GM12878 (cell line): ENCODE measurements around the gene UTP25. TPM values are rescaled to one million over a fixed set of nuclear protein-coding genes. Genes with fewer than 3 reads are reported as not detected.

Experiments
- ATAC-seq: fragments of 200-7000 bp; cut with Tn5 transposase; 3 replicates; pipeline ENCODE4 v1.9.1; 2020; ENCODE audit warnings: mild to moderate bottlenecking, moderate library complexity
- BruUV-seq: library from RNA; stranded (reverse); fragments of 400-500 nt; replicated peaks from 2 replicates; lab custom pipeline; 2021; lab: Mats Ljungman, UMichigan
- CTCF ChIA-PET: fragments of 300-600 bp; sonication (Branson Sonifier 250); formaldehyde crosslinking; extraction: SDS; loops from one replicate; lab custom pipeline; 2021; ENCODE audit warnings: inconsistent platforms; lab: Yijun Ruan, JAX
- POLR2A ChIA-PET: fragments of 350-600 bp; formaldehyde crosslinking; extraction: SDS; loops from one replicate; lab custom pipeline; 2021; ENCODE audit warnings: inconsistent platforms; lab: Charles Lee
- RAD21 ChIA-PET: fragments of 300-600 bp; sonication (Branson Sonifier 250); formaldehyde crosslinking; loops from one replicate; lab custom pipeline; 2023; ENCODE audit warnings: antibody characterized with exemption; ENCODE audit not compliant: unreplicated experiment; lab: Charles Lee
- SMC1A ChIA-PET: fragments of 300-600 bp; sonication (Branson Sonifier 250); formaldehyde crosslinking; loops from one replicate; lab custom pipeline; 2023; ENCODE audit not compliant: unreplicated experiment, uncharacterized antibody; lab: Charles Lee
- DNase-seq: peaks from one replicate; pipeline ENCODE4 v3.0.0-alpha.2; 2011; ENCODE audit warnings: low read depth, low spot score
- FAIRE-seq: peaks from 3 replicates; lab custom pipeline; 2011; peaks lifted over from hg19 to GRCh38; lab: Jason Lieb, UNC
- H2AFZ ChIP-seq: 2 replicates; pipeline ENCODE4 v1.6.0; 2011; ENCODE audit warnings: low read depth, low read length, control low read depth; ENCODE audit not compliant: control insufficient read depth
- H3K27ac ChIP-seq: 2 replicates; pipeline ENCODE4 v1.5.1; 2011; ENCODE audit warnings: control low read depth; ENCODE audit not compliant: control insufficient read depth, insufficient read depth
- H3K27me3 ChIP-seq, 2 experiments: replicated peaks in 1 of 2; 2 replicates each; pipeline versions ENCODE4 v1.6.0 to v1.6.1; 2011; ENCODE audit warnings: low read length in 1 of 2; ENCODE audit not compliant: control insufficient read depth in 2 of 2, insufficient read depth in 2 of 2
- H3K36me3 ChIP-seq, 2 experiments: 2 replicates each; pipeline ENCODE4 v1.5.1; 2011; ENCODE audit warnings: low read length in 1 of 2; ENCODE audit not compliant: control insufficient read depth in 2 of 2, insufficient read depth in 2 of 2
- H3K4me1 ChIP-seq: 2 replicates; pipeline ENCODE4 v1.6.1; 2011; ENCODE audit warnings: mild to moderate bottlenecking, low read length, moderate library complexity, mixed read lengths; ENCODE audit not compliant: control insufficient read depth, insufficient read depth
- H3K4me2 ChIP-seq: 2 replicates; pipeline ENCODE4 v1.6.0; 2011; ENCODE audit warnings: control low read depth; ENCODE audit not compliant: control insufficient read depth, insufficient read depth
- H3K4me3 ChIP-seq: fragments of 200-600 bp; sonication (generic); 2 replicates; pipeline ENCODE4 v1.5.1; 2016
- H3K79me2 ChIP-seq: 2 replicates; pipeline ENCODE4 v1.6.0; 2011; ENCODE audit warnings: low read length; ENCODE audit not compliant: control insufficient read depth, insufficient read depth
- H3K9ac ChIP-seq: 2 replicates; pipeline ENCODE4 v1.8.0; 2011; ENCODE audit warnings: low read length, control low read depth, mixed read lengths; ENCODE audit not compliant: control insufficient read depth, insufficient read depth
- H3K9me3 ChIP-seq: replicated peaks from 3 replicates; pipeline ENCODE4 v1.5.1; 2011; ENCODE audit warnings: mild to moderate bottlenecking, low read length; ENCODE audit not compliant: control insufficient read depth, insufficient read depth
- H4K20me1 ChIP-seq: 2 replicates; pipeline ENCODE4 v1.6.0; 2011; ENCODE audit not compliant: control insufficient read depth, insufficient read depth
- RB1 ChIP-seq: fragments of 450-650 bp; formaldehyde crosslinking; IDR thresholded peaks from 2 replicates; pipeline ENCODE4 v1.6.1; 2017; ENCODE audit warnings: mild to moderate bottlenecking, borderline replicate concordance
- SMAD5 ChIP-seq: IDR thresholded peaks from 2 replicates; pipeline ENCODE4 v1.6.1; 2016; ENCODE audit warnings: antibody characterized with exemption, low read depth
- SUZ12 ChIP-seq: fragments of 200-600 bp; sonication (generic); IDR thresholded peaks from one replicate; pipeline ENCODE4 v1.6.1; 2018; ENCODE audit warnings: antibody characterized with exemption, mild to moderate bottlenecking; ENCODE audit not compliant: unreplicated experiment
- WGBS: methylation state at CpG from one replicate; pipeline ENCODE4 v1.1.6; 2016; ENCODE audit warnings: low lambda C conversion rate; ENCODE audit not compliant: insufficient replicate concordance, insufficient coverage; ENCODE audit errors: missing lambda C conversion rate; 5-methylcytosine and 5-hydroxymethylcytosine counted together
- in situ Hi-C: fragments of 300-500 bp; cut with MboI; formaldehyde crosslinking; loops from 9 replicates; pipeline ENCODE4 v1.14.3; 2018; ENCODE audit warnings: mixed read lengths
- intact Hi-C: fragments of 100-400 bp; cut with micrococcal nuclease; formaldehyde crosslinking; loops from one replicate; pipeline ENCODE4 v1.14.2; 2022; ENCODE audit not compliant: unreplicated experiment
- polyA plus RNA-seq, 11 experiments: library from polyadenylated mRNA; depleted of rRNA in 4 of 11; unstranded in 6 of 11; stranded (reverse) in 5 of 11; fragments of >200 nt; fragmentation: Nextera tagmentation in 4 of 11; fragmentation: Illumina TruSeq in 1 of 11; extraction: Ambion mirVana in 4 of 11; extraction: Trizol in 1 of 11; gene quantifications; 1 replicate in 1 of 11; 2 replicates in 10 of 11; pipeline versions ENCODE4 v1.2.1 to v1.2.3, GENCODE V29; 2011 to 2016; ENCODE audit warnings: inconsistent platforms in 2 of 11, missing spikeins in 2 of 11, low read depth in 1 of 11
- total RNA-seq, 4 experiments: library from RNA; depleted of rRNA in 3 of 4; stranded (reverse); fragments of >200 nt in 3 of 4; fragmentation: Illumina TruSeq in 1 of 4; extraction: Trizol in 1 of 4; gene quantifications; 2 replicates each; pipeline versions ENCODE4 v1.2.1 to v1.2.3, GENCODE V29; 2013 to 2021
- TF ChIP-seq, protein P1 (sequence below): fragments of 150-350 bp; IDR thresholded peaks from 2 replicates; pipeline ENCODE4 v1.6.1; 2014; ENCODE audit warnings: mild to moderate bottlenecking, low read depth, low read length

Gene UTP25
- total and polyA plus RNA-seq, 10 of the 15 experiments (the other 5 are each of a cell fraction or from before 2014, with no cell fraction given): 3.0 to 13.3 (median 8.5) TPM

DNA sequence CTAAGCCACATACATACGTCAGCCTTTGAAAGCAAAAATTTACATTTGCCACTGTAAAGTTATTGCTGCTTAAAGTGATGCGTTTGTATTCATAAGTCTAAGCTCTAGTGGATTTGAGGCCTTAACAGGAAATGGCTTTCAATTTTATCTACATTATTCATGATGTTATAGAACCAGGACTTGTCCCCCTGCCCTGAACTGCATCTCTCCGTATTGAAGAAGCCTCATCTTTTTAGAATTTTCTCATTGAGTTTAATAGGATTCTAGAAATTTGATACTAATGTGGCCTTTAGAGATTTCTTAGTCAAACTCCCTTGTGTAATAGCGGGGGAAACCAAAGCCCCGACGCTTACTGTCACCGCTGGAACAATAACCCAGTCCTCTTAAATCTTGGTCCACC, 9.9 kb downstream of the UTP25 start:
- no peaks in the 10 kb centered on the region for H3K4me1 ChIP-seq
- TF ChIP-seq SMAD5 (no peak), SUZ12 (no peak)
- TF ChIP-seq, protein P1, sequence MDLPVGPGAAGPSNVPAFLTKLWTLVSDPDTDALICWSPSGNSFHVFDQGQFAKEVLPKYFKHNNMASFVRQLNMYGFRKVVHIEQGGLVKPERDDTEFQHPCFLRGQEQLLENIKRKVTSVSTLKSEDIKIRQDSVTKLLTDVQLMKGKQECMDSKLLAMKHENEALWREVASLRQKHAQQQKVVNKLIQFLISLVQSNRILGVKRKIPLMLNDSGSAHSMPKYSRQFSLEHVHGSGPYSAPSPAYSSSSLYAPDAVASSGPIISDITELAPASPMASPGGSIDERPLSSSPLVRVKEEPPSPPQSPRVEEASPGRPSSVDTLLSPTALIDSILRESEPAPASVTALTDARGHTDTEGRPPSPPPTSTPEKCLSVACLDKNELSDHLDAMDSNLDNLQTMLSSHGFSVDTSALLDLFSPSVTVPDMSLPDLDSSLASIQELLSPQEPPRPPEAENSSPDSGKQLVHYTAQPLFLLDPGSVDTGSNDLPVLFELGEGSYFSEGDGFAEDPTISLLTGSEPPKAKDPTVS: no peak
- TF ChIP-seq, all 136 proteins: peak for 0
- in situ Hi-C loops: no loop called here
- CTCF ChIA-PET: interaction anchor here (1.0 to 3.8 kb wide), 2 partner anchors 14 to 19 kb away, joined by 4 to 20 read pairs; no protein-coding TSS in a partner anchor
- RAD21 ChIA-PET: no interaction called here
- POLR2A ChIA-PET: interaction anchor here (0.9 to 1.0 kb wide), 2 partner anchors 10 to 53 kb away, joined by 3 read pairs; partner anchors contain the start of genes C1orf74 and UTP25
- no peak overlapping the region for H2AFZ ChIP-seq
- no peak overlapping the region for H3K4me2 ChIP-seq
- FAIRE-seq: no peak
- no peak overlapping the region for H3K27ac ChIP-seq
- no peak for DNase-seq
- H3K9me3 ChIP-seq: no peaks in the 10 kb centered on the region
- H3K79me2 ChIP-seq: no peaks in the 10 kb centered on the region
- 96% methylated on average over 7 of the region's 7 CpGs for WGBS
- BruUV-seq: no TSS peak
- no peak overlapping the region for H3K4me3 ChIP-seq
- no peak overlapping the region for H3K9ac ChIP-seq
- no peak for ATAC-seq
- no peaks in the 10 kb centered on the region for H3K27me3 ChIP-seq
- SMC1A ChIA-PET: interaction anchor here (1.4 kb wide), 1 partner anchor 110 kb away, joined by 3 read pairs; no protein-coding TSS in a partner anchor
- intact Hi-C loops: no loop called here
- no peaks in the 10 kb centered on the region for H4K20me1 ChIP-seq
- H3K36me3 ChIP-seq: peaks cover 23 to 45% of the 10 kb centered on the region in 2 experiments

DNA sequence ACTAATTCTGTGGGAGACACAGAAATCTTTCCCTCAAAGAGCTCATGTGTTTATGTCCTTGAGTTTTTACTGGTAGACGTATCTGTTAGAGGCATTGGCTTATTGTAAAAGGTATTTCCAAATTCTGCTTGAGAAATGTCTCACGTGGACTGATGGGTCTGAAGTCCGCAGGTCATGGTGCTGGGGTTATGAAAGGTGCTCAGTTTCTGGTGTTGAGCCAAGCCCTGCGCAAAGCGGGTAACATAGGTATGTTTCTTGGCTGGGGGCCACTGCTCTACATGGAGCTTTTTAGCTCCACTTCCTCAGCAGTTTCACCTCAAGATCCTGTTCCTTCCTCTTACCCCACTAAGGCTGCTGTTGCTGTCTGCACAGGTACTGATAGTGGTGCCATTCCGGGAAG, 10.8 kb downstream of the UTP25 start:
- SMC1A ChIA-PET: interaction anchor here (1.4 kb wide), 1 partner anchor 110 kb away, joined by 3 read pairs; no protein-coding TSS in a partner anchor
- Histone ChIP-seq H2AFZ (no peak overlapping the region), H3K27ac (no peak overlapping the region), H3K9me3 (no peaks in the 10 kb centered on the region), H3K36me3 (peaks cover 25 to 46% of the 10 kb centered on the region in 2 experiments), H3K4me1 (no peaks in the 10 kb centered on the region), H3K4me2 (no peak overlapping the region)
- no peak for FAIRE-seq
- no TSS peak for BruUV-seq
- TF ChIP-seq RB1: no peak
- TF ChIP-seq, all 136 proteins: peak for 0
- ChIA-PET CTCF (interaction anchor here (3.8 kb wide), 1 partner anchor 15 kb away, joined by 20 read pairs; no protein-coding TSS in a partner anchor), POLR2A (no interaction called here), RAD21 (no interaction called here)
- no peak for DNase-seq
- intact Hi-C loops: no loop called here
- H3K4me3 ChIP-seq: no peak overlapping the region
- in situ Hi-C loops: no loop called here
- 98% methylated on average over 6 of the region's 6 CpGs for WGBS
- H4K20me1 ChIP-seq: no peaks in the 10 kb centered on the region
- no peaks in the 10 kb centered on the region for H3K27me3 ChIP-seq
- no peaks in the 10 kb centered on the region for H3K79me2 ChIP-seq
- no peak overlapping the region for H3K9ac ChIP-seq
- no peak for ATAC-seq
